Uterus (tissue), 4 donors: ENCODE measurements around the gene TRAF4. TPM values are rescaled to one million over a fixed set of nuclear protein-coding genes. Genes with fewer than 3 reads are reported as not detected.
"Not testable (repeated sequence)": the region's sequence is repeated elsewhere in the genome, so short reads cannot be mapped to it uniquely, and the experiment has no call there.

Experiments
- DNase-seq, 2 donors: peaks; one replicate each; pipeline ENCODE4 v3.0.0-alpha.2; 2019 to 2020
- H3K27ac ChIP-seq, 2 donors: fragments of 200-600 bp; sonication (generic); 1 replicate in 1 of 2; 2 replicates in 1 of 2; pipeline ENCODE4 v1.5.1; 2016 to 2018
- H3K27me3 ChIP-seq, 2 donors: fragments of 200-600 bp; sonication (generic); one replicate each; pipeline ENCODE4 v1.5.1; 2018 to 2019; ENCODE audit warnings: control low read depth in 1 of 2
- H3K36me3 ChIP-seq, 2 donors: fragments of 200-600 bp; sonication (generic); one replicate each; pipeline ENCODE4 v1.5.1; 2019; ENCODE audit warnings: control low read depth in 1 of 2
- H3K4me1 ChIP-seq, 2 donors: fragments of 200-600 bp; sonication (generic); one replicate each; pipeline ENCODE4 v1.5.1; 2018 to 2019; ENCODE audit warnings: control low read depth in 1 of 2
- H3K4me3 ChIP-seq, 2 donors: fragments of 200-600 bp; sonication (generic); 1 replicate in 1 of 2; 2 replicates in 1 of 2; pipeline ENCODE4 v1.5.1; 2018 to 2019; ENCODE audit warnings: mild to moderate bottlenecking in 1 of 2
- H3K9me3 ChIP-seq, 2 donors: fragments of 200-600 bp; sonication (generic); one replicate each; pipeline ENCODE4 v1.5.1; 2019; ENCODE audit warnings: control low read depth in 1 of 2
- POLR2A ChIP-seq, 2 donors: fragments of 450-650 bp; IDR thresholded peaks; one replicate each; pipeline ENCODE4 v1.6.1; 2016; ENCODE audit warnings: antibody characterized with exemption in 2 of 2, mild to moderate bottlenecking in 1 of 2, moderate library complexity in 1 of 2
- intact Hi-C: fragments of 100-400 bp; cut with DNase I; formaldehyde crosslinking; loops from one replicate; pipeline ENCODE4 v1.15.1; 2023; ENCODE audit warnings: low total_unique reads
- total RNA-seq, 4 donors: library from RNA; depleted of rRNA in 3 of 4; stranded (reverse); fragments of >200 nt in 3 of 4; gene quantifications; one replicate each; pipeline versions ENCODE4 v1.1.0 to v1.2.4, GENCODE V29; 2014 to 2023
- TF ChIP-seq, protein P1 (sequence below), 4 experiments: fragments of 200-600 bp in 2 of 4; fragments of 450-650 bp in 2 of 4; sonication (generic) in 2 of 4; IDR thresholded peaks; one replicate each; pipeline ENCODE4 v1.5.1; 2016 to 2019; ENCODE audit warnings: antibody characterized with exemption in 4 of 4, mild to moderate bottlenecking in 2 of 4, moderate library complexity in 1 of 4
- donor health status: DM: yes; HTN: yes; CAD: no.

TRAF4 gene
- total RNA-seq, 4 donors from 2014 or later, result under 0.01 to 22.4 (median 11.4) TPM

DNA sequence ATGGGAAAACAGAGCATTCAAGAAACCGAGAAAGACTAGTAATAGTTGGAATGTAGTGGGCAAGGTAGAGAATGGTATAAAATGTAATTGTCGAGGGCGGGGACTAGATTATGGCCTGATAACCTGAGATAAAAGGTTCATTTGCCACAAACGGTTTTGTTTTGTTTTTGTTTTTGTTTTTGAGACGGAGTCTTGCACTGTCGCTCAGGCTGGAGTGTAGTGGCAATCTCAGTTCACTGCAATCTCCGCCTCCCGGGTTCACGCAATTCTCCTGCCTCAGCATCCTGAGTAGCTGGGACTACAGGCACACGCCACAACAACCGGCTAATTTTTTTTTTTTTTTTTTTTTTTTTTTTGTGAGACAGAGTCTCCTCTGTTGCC, 13.9 kb upstream of the TRAF4 start:
- Histone ChIP-seq H3K36me3 (no peaks in the 10 kb centered on the region), H3K27me3 (no peaks in the 10 kb centered on the region), H3K27ac (no peak overlapping the region), H3K4me3 (no peak overlapping the region), H3K9me3 (no peaks in the 10 kb centered on the region), H3K4me1 (peaks cover 2 to 10% of the 10 kb centered on the region in 2 donors)
- no peak for DNase-seq
- TF ChIP-seq, protein P1, sequence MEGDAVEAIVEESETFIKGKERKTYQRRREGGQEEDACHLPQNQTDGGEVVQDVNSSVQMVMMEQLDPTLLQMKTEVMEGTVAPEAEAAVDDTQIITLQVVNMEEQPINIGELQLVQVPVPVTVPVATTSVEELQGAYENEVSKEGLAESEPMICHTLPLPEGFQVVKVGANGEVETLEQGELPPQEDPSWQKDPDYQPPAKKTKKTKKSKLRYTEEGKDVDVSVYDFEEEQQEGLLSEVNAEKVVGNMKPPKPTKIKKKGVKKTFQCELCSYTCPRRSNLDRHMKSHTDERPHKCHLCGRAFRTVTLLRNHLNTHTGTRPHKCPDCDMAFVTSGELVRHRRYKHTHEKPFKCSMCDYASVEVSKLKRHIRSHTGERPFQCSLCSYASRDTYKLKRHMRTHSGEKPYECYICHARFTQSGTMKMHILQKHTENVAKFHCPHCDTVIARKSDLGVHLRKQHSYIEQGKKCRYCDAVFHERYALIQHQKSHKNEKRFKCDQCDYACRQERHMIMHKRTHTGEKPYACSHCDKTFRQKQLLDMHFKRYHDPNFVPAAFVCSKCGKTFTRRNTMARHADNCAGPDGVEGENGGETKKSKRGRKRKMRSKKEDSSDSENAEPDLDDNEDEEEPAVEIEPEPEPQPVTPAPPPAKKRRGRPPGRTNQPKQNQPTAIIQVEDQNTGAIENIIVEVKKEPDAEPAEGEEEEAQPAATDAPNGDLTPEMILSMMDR (IDR thresholded peaks at IDR 0.05), result no peak
- TF ChIP-seq POLR2A (IDR thresholded peaks at IDR 0.05), result no peak
- intact Hi-C loops, result no loop called here

DNA sequence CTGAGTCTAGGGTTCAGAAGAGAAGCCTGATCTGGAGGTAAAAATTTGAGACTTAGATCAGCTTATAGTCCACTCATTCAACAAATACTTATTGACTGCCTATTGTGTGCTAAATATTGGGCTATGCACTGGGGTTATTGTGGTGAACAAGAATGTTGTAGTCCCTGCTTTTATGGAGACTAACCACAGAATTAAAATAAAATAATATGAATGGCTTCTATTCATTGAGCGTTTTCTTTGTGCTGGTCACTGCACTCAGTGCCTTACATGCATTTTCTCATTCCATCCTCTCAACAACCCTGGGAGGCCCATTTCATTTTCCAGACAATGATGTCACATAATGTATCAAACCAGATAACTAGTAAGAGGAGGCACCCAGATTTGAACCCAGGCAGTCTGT, 10.5 kb upstream of the TRAF4 start:
- Histone ChIP-seq H3K9me3 (no peaks in the 10 kb centered on the region), H3K4me1 (no peaks in the 10 kb centered on the region), H3K36me3 (no peaks in the 10 kb centered on the region), H3K27me3 (no peaks in the 10 kb centered on the region), H3K4me3 (no peak overlapping the region), H3K27ac (no peak overlapping the region)
- TF ChIP-seq, protein P1 (IDR thresholded peaks at IDR 0.05), result no peak
- no peak for TF ChIP-seq POLR2A (IDR thresholded peaks at IDR 0.05)
- intact Hi-C loops, result no loop called here
- no peak for DNase-seq

DNA sequence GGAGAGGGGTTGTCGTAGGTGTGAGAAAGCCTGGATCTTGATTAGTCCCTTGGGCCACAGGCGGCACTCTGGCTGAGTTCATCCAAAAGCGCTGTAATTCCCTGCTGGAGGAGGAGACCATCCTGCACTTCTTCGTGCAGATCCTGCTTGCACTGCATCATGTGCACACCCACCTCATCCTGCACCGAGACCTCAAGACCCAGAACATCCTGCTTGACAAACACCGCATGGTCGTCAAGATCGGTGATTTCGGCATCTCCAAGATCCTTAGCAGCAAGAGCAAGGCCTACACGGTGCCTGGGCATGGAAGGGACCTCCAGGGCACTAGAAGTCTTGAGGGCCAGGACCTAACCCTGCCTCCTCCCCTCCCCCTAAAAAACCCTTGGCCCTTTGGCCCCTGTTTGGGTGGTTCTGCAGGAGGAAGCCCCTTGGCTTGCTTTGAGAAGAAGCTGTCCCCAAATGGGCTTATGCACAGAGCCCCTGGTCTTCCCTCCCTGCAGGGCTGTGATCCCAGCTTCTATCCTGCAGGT, 9.0 kb upstream of the TRAF4 start:
- Histone ChIP-seq H3K9me3 (no peaks in the 10 kb centered on the region), H3K27me3 (no peaks in the 10 kb centered on the region), H3K27ac (no peak overlapping the region), H3K4me1 (no peaks in the 10 kb centered on the region), H3K4me3 (no peak overlapping the region), H3K36me3 (no peaks in the 10 kb centered on the region)
- no peak for DNase-seq
- TF ChIP-seq POLR2A (IDR thresholded peaks at IDR 0.05), result no peak
- TF ChIP-seq, protein P1 (IDR thresholded peaks at IDR 0.05), result no peak
- intact Hi-C loops, result no loop called here

DNA sequence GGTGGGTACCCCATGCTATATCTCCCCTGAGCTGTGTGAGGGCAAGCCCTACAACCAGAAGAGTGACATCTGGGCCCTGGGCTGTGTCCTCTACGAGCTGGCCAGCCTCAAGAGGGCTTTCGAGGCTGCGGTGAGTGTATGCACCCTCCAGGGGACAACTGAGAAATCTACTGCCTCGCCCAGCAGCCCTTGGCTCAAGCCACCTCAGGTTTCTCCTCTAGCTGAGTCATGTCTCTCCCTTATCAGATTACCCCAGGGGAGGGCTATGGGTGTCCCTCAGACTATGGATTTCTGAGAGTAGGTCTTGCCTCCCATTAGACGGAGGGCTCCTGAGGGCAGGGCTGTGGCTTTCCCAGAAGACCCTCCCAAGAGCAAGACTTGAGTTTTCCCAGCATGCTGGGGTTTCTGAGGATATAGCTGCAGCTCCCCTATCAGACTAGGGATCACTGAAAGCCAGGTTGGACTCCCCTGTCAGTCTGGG, 8.5 kb upstream of the TRAF4 start:
- TF ChIP-seq, protein P1 (IDR thresholded peaks at IDR 0.05), result no peak
- no peak for TF ChIP-seq POLR2A (IDR thresholded peaks at IDR 0.05)
- no peak for DNase-seq
- no peak overlapping the region for H3K4me3 ChIP-seq
- intact Hi-C loops, result no loop called here
- no peaks in the 10 kb centered on the region for H3K4me1 ChIP-seq
- H3K9me3 ChIP-seq, result no peaks in the 10 kb centered on the region
- H3K36me3 ChIP-seq, result no peaks in the 10 kb centered on the region
- no peaks in the 10 kb centered on the region for H3K27me3 ChIP-seq
- H3K27ac ChIP-seq, result no peak overlapping the region

DNA sequence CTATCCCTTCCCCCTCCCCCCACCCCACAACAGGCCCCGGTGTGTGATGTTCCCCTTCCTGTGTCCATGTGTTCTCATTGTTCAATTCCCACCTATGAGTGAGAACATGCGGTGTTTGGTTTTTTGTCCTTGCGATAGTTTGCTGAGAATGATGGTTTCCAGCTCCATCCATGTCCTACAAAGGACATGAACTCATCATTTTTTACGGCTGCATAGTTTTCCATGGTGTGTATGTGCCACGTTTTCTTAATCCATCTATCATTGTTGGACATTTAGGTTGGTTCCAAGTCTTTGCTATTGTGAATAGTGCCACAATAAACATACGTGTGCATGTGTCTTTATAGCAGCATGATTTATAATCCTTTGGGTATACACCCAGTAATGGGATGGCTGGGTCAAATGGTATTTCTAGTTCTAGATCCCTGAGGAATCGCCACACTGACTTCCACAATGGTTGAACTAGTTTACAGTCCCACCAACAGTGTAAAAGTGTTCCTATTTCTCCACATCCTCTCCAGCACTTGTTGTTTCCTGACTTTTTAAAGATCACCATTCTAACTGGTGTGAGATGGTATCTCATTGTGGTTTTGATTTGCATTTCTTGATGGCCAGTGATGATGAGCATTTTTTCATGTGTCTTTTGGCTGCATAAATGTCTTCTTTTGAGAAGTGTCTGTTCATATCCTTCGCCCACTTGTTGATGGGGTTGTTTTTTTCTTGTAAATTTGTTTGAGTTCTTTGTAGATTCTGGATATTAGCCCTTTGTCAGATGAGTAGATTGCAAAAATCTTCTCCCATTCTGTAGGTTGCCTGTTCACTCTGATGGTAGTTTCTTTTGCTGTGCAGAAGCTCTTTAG, 7.7 kb upstream of the TRAF4 start:
- intact Hi-C loops, H3K27me3 ChIP-seq, H3K27ac ChIP-seq, H3K4me1 ChIP-seq, DNase-seq, H3K36me3 ChIP-seq, H3K4me3 ChIP-seq, H3K9me3 ChIP-seq: not testable (repeated sequence)
